Activated CD4-positive, alpha-beta T cell treated with anti-CD3 and anti-CD28 coated beads for 48 hours (primary cell): ENCODE data around the gene TMEM132C.

ENCODE experiments used
- DNase-seq: peaks from one replicate; pipeline ENCODE4 v3.0.0-alpha.2; 2020

Gene TMEM132C

DNA sequence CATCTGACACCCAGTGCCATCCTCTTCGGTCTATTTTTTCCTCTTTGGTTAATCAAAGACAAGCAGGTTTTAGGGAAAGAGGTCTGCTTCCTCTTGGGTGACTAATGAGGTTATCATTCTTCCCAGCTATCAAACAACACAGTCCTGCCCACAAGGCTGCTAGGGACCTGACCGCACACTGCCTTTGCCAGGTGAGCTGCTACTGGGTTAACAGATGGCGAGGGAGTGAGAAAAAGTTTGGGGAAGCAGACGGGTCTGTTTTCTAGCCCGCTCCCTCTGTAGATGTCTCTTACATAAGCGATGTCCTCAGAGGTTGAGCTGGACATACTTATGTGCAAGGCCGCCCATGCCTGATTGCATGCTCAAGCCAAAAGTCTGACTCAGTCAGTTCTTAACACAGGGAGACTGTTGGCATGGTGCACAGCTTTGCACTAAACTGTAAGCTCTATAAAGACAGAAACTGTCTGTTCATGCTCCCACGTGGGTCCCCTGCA is 462.7 kb downstream of the TMEM132C start:
- DNase-seq, result no peak

DNA sequence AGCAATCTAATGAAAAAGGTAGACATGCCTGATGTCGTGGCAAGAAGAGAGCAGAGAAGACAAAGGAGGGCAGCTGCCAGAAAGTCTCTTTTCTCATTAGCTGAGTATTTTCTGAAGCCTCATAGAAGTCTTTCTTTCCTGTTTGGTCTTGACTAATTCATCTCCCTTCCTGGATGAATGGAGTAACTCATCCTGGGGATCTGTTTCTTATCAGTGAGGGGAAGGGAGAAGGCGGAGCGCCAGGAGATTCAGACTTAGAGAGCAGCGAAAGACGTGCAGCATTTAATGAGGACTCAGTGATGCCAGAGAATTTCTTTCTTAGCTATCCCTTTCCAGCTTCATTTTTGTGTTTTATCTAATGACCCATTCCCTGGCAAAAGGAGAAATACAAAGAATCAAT is 467.4 kb downstream of the TMEM132C start:
- no peak for DNase-seq

DNA sequence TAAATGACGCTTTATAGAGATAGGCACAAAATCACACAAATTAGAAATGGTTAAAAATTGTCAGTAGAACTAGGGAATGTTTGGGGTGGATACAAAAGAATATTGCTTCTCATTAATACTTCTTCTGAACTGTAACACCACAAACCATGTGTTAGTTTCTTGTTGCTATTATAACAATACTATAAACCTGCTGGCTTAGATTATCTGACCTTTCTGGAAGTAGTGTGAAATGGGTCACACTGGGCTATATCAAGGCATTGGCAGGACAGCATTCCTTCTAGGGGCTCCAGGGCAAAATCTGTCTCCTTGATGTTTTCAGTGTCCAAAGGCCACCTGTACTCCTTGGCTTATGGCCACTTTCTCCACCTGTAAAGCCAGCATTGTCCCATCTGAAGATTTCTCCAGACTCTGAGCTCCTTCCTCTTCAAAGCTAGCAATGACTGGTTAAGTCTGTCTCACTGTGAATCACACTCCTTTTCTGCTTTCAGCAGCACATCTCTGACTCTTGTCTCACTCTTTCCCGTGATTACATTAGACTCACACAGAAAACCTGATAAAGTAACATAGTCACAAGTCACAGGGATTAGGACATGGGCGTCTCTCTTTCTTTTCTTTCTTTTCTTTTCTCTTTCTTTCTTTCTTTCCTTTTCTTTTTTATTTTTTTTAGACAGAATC is 470.5 kb downstream of the TMEM132C start:
- no peak for DNase-seq

DNA sequence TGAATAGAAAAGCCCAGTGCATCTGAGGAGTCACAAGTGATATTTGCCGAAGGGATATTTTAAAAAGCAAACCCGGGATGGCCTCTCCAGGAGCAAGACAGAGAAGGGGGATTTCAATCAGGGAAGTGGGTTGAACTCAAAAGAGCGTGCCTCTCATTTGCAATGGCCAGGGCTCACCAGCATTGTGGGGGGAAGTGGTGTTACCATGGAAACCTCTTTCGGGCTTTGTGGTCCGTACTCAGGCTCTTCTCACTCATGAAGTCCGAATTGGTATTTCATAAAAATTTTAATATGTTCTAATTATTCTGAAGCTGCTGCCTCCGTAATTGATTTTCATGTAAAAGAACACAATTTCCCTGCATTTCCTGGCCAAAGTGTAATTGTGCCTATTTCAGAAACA is 476.9 kb downstream of the TMEM132C start:
- DNase-seq, result no peak

DNA sequence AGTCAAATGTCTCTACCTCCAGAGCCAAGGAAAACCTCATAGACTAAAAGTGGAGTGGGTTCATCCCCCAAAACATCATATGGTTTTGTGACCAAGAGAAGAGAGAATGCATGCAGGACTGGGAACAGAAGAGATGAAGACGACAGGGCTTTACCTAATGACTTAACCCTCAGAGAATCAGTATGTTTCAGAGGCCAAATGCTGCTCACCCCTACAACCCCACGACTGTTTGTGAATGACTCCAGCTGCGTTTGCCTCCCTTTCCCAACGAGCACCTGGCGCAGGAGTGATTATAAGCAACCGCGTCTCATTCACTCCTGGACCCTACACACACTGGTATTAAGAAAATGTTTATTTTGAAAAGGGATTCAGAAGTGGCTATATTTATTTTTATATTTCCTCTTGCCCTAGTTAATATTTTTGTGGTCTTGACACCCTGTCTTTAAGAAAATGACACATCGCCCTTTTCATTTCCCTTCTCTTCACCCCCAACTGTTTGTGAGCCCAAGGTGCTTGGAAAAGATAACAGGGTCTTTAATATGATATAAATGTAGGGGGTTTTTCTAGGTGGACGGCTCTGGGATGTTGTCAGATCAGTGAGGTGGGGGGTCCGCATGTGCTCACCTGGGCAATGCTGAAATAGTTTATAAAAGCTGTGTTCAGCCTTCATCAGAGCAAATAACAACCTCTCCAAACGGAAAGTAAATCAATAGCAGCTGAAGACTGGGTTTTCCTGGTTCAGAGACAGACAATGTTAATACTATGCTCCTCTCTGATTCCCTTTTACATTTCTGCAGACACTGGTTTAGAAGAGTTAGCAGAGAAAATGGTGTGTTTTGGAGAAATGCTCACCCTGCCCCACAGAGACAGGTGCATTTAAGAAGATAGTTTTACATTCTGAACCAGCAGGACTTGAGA is 479.1 kb downstream of the TMEM132C start:
- no peak for DNase-seq

DNA sequence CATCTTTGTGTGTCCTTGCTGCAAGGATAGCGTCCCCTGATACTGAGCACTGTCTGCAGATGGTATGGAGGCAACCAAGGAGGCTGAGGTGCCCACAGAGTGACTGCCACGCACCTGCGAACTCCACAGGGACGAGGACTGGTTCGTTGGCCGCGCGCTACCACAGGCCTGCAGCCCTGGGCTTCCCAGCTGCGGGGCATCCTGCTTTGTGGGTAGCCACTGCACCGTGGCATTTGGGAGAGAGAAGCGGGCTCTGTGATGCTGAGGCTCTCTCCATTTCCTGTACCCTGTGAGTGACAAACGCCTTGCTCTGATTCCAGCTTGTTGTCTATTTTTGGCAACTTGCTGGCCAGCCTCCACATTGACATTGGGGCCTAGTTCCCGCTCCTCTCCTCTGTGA is 480.5 kb downstream of the TMEM132C start:
- no peak for DNase-seq

DNA sequence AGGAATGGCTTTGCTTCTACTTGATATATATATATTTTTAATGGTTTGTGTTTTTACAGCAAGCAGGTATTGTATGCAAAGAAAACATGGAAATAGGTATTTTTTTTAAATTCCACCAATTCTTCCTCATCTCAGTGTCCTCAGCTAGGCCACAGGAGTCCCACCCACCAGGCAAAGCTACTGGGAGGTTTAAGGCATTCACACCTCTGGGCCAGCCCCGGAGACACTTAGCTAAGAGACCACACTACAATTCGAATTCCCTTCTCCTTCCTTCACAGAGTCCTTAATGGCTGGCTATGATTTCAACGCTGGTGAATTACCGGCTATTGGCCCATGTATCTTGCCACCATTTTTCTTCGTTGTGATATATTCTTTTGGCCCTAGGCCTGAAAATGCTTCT is 485.4 kb downstream of the TMEM132C start:
- no peak for DNase-seq

DNA sequence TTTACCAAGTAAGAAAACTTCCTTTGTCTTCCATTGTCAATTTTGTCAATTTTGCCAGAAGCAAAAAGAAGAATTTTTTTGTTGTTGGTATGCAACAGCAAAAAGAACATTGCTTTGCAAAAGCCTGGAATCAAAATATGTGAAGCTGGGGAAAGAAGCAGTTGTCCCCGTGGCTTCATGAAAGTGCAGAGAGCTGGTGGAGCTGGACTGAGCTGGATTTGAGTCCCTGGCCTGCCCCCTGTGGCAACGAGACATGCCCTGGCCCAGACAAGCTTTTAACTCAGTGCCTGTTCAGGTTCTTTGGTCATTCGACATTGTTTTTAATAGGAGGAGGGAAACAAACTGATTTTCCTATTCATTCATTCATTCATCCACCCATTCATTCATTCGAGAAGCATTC is 486.5 kb downstream of the TMEM132C start:
- no peak for DNase-seq

DNA sequence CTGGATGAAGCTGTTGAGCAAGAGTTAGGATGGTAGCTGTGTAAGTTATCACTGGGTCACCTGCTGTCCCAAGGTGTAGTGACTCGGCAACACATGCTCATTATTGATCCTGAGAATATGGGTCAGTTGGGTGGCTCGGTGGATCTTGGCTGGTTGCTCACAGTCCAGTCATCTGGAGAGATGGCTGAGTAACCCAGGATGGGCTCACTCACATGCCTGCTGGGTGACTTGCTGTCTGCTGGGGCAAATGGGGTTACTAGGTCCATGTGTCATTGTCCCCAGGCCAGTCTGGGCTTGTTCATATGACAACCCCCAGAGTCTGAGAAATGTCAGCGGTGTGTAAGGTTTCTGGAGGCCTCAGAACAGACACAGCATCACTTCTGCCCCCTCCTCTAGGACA is 487.3 kb downstream of the TMEM132C start:
- peak; percentile 5 for DNase-seq

DNA sequence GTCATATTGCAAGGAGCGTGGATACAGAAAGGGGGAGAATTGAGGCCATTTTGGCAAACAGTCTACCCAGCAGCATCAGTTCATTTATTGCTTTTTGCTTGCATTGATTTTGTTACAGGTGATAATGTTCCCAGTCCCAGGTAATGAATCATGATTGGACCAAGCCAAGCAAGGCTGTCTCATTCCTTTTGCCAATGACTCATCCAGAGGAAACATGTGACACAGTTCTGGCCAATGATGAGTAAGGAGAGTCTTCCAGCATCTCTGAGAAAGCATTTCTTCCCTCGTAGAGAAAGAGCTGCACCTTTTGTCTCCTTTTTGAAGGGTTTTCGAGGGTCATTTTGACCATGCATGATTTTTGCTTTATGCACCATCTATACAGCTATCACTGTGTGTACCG is 488.6 kb downstream of the TMEM132C start:
- DNase-seq, result no peak
